Measurements from ENCODE around the gene SON.

GRCh38 chr21:33619726-33620125 lies 76.9 kb downstream of the SON start:
- no peak for TF ChIP-seq ZNF670 (CRISPR knock-in tag; IDR thresholded peaks at IDR 0.05; ENCODE audit: borderline replicate concordance)
- TF ChIP-seq NR2F1 (CRISPR knock-in tag; IDR thresholded peaks at IDR 0.05) = no peak
- TF ChIP-seq BRF2 (CRISPR knock-in tag; IDR thresholded peaks at IDR 0.05) = no peak

Data from HepG2 (cell line).